ENCODE measurements around the gene HAPLN2. TPM values are rescaled to one million over a fixed set of nuclear protein-coding genes. Genes with fewer than 3 reads are reported as not detected.
"Not testable (repeated sequence)": the region's sequence is repeated elsewhere in the genome, so short reads cannot be mapped to it uniquely, and the experiment has no call there.

Gene HAPLN2
- total RNA-seq, 2 donors from 2014 or later, result 1.2 TPM; not detected in 1

DNA sequence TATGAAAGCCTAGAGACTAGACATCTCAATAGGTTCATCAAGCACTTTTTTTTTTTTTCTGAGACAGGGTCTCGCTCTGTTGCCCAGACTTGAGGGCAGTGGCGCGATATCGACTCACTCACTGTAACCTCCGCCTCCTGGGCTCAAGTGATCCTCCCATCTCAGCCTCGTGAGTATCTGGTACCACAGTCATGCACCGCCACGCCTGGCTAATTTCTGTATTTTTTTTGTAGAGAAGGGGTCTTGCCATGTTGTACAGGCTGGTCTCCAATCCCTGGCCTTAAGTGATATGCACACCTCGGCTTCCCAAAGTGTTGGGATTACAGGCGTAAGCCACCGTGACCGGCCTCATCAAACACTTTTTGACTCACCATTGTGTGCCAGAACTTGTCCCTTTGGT is 17.3 kb upstream of the HAPLN2 start:
- DNase-seq (ENCODE audit: low spot score) (no peak), ATAC-seq (ENCODE audit: insufficient number of reproducible peaks, low FRiP score, low read depth) (no peak)
- H3K36me3 ChIP-seq, result no peaks in the 10 kb centered on the region
- peak overlapping the region; percentile 44 to 75 for H3K27ac ChIP-seq
- peaks cover 7 to 16% of the 10 kb centered on the region in 2 donors for H3K4me1 ChIP-seq (ENCODE audit: control insufficient read depth in 1 of 2, low read depth in 2 of 2)
- no peaks in the 10 kb centered on the region for H3K9me3 ChIP-seq
- H3K4me3 ChIP-seq, result peak overlapping the region; percentile 74
- no peaks in the 10 kb centered on the region for H3K27me3 ChIP-seq (replicated peaks; ENCODE audit: insufficient read depth)
- no peak for TF ChIP-seq CTCF (IDR thresholded peaks at IDR 0.05)

DNA sequence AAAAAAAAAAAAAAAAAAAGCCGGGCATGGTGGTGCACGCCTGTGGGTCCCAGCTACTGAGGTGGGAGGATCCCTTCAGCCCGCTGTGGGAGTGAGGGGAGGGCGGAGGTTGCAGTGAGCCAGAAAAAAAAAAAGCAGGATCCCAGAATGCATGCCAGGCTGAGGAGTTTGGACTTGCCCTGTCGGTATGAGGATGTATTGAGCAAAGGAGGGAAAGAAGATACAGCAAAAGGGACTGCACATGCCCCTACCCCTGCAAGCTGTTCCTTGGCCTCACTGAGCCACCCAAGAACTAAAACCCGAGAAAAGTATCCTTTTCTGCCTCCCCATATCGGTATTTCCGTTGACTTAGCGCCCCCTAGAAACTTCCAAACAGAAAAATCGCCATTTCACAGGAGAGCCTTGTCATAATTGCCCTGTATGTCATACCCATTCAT is 16.6 kb upstream of the HAPLN2 start:
- no peak for DNase-seq (ENCODE audit: low spot score)
- no peak for TF ChIP-seq CTCF (IDR thresholded peaks at IDR 0.05)
- Histone ChIP-seq H3K27me3 (replicated peaks; ENCODE audit: insufficient read depth) (no peaks in the 10 kb centered on the region), H3K27ac (no peak overlapping the region), H3K9me3 (no peaks in the 10 kb centered on the region), H3K4me3 (no peak overlapping the region), H3K36me3 (no peaks in the 10 kb centered on the region), H3K4me1 (ENCODE audit: control insufficient read depth in 1 of 2, low read depth in 2 of 2) (peaks cover 7 to 16% of the 10 kb centered on the region in 2 donors)
- no peak for ATAC-seq (ENCODE audit: insufficient number of reproducible peaks, low FRiP score, low read depth)

DNA sequence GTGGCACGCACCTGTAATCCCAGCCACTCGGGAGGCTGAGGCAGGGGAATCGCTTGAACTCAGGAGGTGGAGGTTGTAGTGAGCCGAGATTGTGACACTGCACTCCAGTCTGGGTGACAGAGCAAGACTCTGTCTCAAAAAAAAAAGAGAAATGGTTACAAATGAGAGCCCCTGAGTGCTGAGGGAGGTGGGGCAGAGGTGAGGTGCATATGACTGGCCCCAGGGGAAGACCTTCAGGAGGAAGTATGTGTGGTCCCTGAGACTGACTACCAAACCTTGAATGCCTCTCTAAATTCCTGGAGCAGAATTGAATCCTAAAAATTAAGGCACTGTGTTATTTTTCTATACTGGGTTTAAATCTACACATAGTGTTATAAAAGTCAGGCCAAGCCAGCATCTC is 11.9 kb upstream of the HAPLN2 start:
- H3K27me3 ChIP-seq (replicated peaks; ENCODE audit: insufficient read depth); H3K36me3 ChIP-seq; H3K27ac ChIP-seq; ATAC-seq (ENCODE audit: insufficient number of reproducible peaks, low FRiP score, low read depth); DNase-seq (ENCODE audit: low spot score); H3K4me1 ChIP-seq (ENCODE audit: control insufficient read depth in 1 of 2, low read depth in 2 of 2); H3K9me3 ChIP-seq; H3K4me3 ChIP-seq: not testable (repeated sequence)

DNA sequence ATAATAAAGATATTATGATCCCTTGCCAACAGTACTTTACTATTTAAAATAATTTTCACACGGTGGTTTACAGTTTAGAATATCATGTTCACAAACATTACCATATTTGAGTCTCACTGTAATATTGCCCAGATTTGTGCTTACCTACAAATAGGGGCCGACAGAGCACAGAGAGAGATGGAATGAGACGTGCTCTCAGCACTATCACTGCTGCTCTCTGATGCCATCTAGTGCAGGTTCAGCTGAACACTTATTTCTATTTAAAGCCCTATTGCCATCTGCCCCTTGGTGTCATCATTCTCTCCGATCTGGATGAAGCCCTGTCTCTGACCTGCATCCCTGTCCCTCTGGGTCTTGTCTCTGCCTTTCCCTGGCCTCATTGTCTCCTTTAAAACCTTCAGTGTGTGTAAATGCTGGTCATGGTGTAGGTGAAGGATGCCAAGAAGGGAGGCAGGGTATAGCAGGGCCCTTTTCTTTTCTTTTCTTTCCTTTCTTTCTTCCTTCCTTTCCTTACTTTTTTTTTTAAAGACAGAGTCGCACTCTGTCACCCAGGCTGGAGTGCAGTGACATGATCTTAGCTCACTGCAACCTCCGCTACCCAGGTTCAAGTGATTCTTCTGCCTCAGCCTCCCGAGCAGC is 11.1 kb upstream of the HAPLN2 start:
- no peak for DNase-seq (ENCODE audit: low spot score)
- peaks cover 4% of the 10 kb centered on the region for H3K27me3 ChIP-seq (replicated peaks; ENCODE audit: insufficient read depth)
- H3K4me1 ChIP-seq (ENCODE audit: control insufficient read depth in 1 of 2, low read depth in 2 of 2), result peaks cover 0 to 7% of the 10 kb centered on the region in 2 donors
- H3K9me3 ChIP-seq, result no peaks in the 10 kb centered on the region
- no peaks in the 10 kb centered on the region for H3K36me3 ChIP-seq
- no peak overlapping the region for H3K4me3 ChIP-seq
- peak; percentile 79 for TF ChIP-seq CTCF (IDR thresholded peaks at IDR 0.05)
- no peak overlapping the region for H3K27ac ChIP-seq
- ATAC-seq (ENCODE audit: insufficient number of reproducible peaks, low FRiP score, low read depth), result peak; percentile 87

DNA sequence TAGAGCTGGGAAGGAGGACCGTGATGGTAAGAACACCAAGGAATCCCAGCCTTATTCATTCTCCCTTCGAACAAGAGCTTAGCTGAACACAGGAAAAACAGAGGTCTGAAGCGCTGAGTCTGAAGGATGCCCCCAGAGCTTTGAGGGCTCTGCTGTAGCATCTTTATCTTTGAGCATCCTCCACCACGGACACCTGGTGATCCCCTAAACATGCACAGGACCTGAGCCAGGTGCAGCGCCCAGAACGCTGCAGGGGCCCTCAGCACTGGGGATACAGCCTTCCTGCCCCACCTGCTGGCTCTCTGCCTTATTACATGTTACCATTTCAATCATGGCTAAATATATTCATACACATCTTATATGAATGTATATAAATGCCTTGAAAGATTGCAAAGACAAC is 10.2 kb upstream of the HAPLN2 start:
- TF ChIP-seq CTCF (IDR thresholded peaks at IDR 0.05), result no peak
- DNase-seq (ENCODE audit: low spot score) (no peak), ATAC-seq (ENCODE audit: insufficient number of reproducible peaks, low FRiP score, low read depth) (no peak)
- H3K27me3 ChIP-seq (replicated peaks; ENCODE audit: insufficient read depth), result peaks cover 4% of the 10 kb centered on the region
- H3K4me3 ChIP-seq, result no peak overlapping the region
- H3K9me3 ChIP-seq, result no peaks in the 10 kb centered on the region
- H3K27ac ChIP-seq, result no peak overlapping the region
- no peaks in the 10 kb centered on the region for H3K36me3 ChIP-seq
- peaks cover 0 to 7% of the 10 kb centered on the region in 2 donors for H3K4me1 ChIP-seq (ENCODE audit: control insufficient read depth in 1 of 2, low read depth in 2 of 2)

- not testable (repeated sequence) for H3K36me3 ChIP-seq; DNase-seq (ENCODE audit: low spot score); ATAC-seq (ENCODE audit: insufficient number of reproducible peaks, low FRiP score, low read depth); H3K27me3 ChIP-seq (replicated peaks; ENCODE audit: insufficient read depth); H3K9me3 ChIP-seq; H3K27ac ChIP-seq; H3K4me3 ChIP-seq
- H3K4me1 ChIP-seq (ENCODE audit: control insufficient read depth in 1 of 2, low read depth in 2 of 2), result peaks cover 0 to 13% of the 10 kb centered on the region in 2 donors
Observed at GRCh38 chr1:156610072-156610471, 9.1 kb upstream of the HAPLN2 start.

All from thoracic aorta (tissue), 2 donors.